Sigmoid colon (tissue), 3 donors: Measurements from ENCODE around the gene C1GALT1.

Experiments
- POLR2A ChIP-seq, 2 donors: fragments of 450-650 bp; IDR thresholded peaks; one replicate each; pipeline ENCODE4 v1.6.1; 2016; ENCODE audit warnings: antibody characterized with exemption in 2 of 2, mild to moderate bottlenecking in 2 of 2, moderate library complexity in 2 of 2
- TF ChIP-seq, protein P1 (sequence below), 4 experiments: fragments of 450-650 bp in 3 of 4; fragments of 200-600 bp in 1 of 4; IDR thresholded peaks; one replicate each; pipeline ENCODE4 v1.5.1; 2016 to 2019; ENCODE audit warnings: antibody characterized with exemption in 4 of 4, mild to moderate bottlenecking in 3 of 4, moderate library complexity in 2 of 4

DNA sequence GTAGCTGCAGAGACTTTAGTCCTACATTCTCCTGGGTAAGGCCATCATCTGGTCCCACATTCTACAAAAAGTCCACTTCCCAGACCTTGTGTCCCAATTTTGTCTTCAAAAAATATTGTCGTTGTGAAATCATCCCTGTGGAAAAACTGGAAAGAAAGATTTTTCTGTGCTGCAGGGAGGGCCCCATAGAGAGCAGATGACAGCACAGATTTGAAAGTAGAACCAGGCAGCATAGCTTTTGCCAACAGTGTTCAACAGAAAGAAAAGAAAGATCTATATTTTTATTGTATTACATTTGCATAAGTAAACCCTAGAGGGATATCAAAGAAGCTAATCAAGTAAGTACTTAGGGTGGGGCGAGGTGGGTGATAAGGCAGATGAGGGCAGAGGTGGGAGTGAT is 48.3 kb upstream of the C1GALT1 start:
- TF ChIP-seq, protein P1, sequence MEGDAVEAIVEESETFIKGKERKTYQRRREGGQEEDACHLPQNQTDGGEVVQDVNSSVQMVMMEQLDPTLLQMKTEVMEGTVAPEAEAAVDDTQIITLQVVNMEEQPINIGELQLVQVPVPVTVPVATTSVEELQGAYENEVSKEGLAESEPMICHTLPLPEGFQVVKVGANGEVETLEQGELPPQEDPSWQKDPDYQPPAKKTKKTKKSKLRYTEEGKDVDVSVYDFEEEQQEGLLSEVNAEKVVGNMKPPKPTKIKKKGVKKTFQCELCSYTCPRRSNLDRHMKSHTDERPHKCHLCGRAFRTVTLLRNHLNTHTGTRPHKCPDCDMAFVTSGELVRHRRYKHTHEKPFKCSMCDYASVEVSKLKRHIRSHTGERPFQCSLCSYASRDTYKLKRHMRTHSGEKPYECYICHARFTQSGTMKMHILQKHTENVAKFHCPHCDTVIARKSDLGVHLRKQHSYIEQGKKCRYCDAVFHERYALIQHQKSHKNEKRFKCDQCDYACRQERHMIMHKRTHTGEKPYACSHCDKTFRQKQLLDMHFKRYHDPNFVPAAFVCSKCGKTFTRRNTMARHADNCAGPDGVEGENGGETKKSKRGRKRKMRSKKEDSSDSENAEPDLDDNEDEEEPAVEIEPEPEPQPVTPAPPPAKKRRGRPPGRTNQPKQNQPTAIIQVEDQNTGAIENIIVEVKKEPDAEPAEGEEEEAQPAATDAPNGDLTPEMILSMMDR (IDR thresholded peaks at IDR 0.05) = no peak
- TF ChIP-seq POLR2A (IDR thresholded peaks at IDR 0.05) = no peak
